Muscle layer of duodenum (tissue), 2 donors: Measurements from ENCODE around the gene ICE2.
A peak's percentile ranks its signal among the peaks of the same experiment; 100 is the strongest.

Experiments
- H3K27ac ChIP-seq: one replicate; pipeline ENCODE4 v1.7.0; 2013; ENCODE audit warnings: mild to moderate bottlenecking, low read length
- H3K27me3 ChIP-seq: one replicate; pipeline ENCODE4 v1.7.0; 2013; ENCODE audit warnings: low read depth, mild to moderate bottlenecking, control low read depth, low read length
- H3K36me3 ChIP-seq, 2 donors: one replicate each; pipeline ENCODE4 v1.7.0; 2013; ENCODE audit warnings: low read length in 2 of 2, control low read depth in 1 of 2, mild to moderate bottlenecking in 1 of 2; ENCODE audit not compliant: insufficient read depth in 2 of 2, control insufficient read depth in 1 of 2
- H3K4me1 ChIP-seq, 2 donors: one replicate each; pipeline ENCODE4 v1.7.0; 2013; ENCODE audit warnings: low read length in 2 of 2, mild to moderate bottlenecking in 2 of 2, control low read depth in 1 of 2, moderate library complexity in 1 of 2; ENCODE audit not compliant: insufficient read depth in 2 of 2, control insufficient read depth in 1 of 2
- H3K4me3 ChIP-seq, 2 donors: one replicate each; pipeline ENCODE4 v1.7.0; 2013; ENCODE audit warnings: low read length in 2 of 2, low read depth in 1 of 2, mild to moderate bottlenecking in 1 of 2
- H3K9me3 ChIP-seq, 2 donors: one replicate each; pipeline ENCODE4 v1.7.0; 2013; ENCODE audit warnings: low read length in 2 of 2, control low read depth in 1 of 2, mild to moderate bottlenecking in 1 of 2; ENCODE audit not compliant: control insufficient read depth in 1 of 2
- donor health status: healthy.

The ICE2 gene, protein sequence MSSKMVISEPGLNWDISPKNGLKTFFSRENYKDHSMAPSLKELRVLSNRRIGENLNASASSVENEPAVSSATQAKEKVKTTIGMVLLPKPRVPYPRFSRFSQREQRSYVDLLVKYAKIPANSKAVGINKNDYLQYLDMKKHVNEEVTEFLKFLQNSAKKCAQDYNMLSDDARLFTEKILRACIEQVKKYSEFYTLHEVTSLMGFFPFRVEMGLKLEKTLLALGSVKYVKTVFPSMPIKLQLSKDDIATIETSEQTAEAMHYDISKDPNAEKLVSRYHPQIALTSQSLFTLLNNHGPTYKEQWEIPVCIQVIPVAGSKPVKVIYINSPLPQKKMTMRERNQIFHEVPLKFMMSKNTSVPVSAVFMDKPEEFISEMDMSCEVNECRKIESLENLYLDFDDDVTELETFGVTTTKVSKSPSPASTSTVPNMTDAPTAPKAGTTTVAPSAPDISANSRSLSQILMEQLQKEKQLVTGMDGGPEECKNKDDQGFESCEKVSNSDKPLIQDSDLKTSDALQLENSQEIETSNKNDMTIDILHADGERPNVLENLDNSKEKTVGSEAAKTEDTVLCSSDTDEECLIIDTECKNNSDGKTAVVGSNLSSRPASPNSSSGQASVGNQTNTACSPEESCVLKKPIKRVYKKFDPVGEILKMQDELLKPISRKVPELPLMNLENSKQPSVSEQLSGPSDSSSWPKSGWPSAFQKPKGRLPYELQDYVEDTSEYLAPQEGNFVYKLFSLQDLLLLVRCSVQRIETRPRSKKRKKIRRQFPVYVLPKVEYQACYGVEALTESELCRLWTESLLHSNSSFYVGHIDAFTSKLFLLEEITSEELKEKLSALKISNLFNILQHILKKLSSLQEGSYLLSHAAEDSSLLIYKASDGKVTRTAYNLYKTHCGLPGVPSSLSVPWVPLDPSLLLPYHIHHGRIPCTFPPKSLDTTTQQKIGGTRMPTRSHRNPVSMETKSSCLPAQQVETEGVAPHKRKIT

DNA sequence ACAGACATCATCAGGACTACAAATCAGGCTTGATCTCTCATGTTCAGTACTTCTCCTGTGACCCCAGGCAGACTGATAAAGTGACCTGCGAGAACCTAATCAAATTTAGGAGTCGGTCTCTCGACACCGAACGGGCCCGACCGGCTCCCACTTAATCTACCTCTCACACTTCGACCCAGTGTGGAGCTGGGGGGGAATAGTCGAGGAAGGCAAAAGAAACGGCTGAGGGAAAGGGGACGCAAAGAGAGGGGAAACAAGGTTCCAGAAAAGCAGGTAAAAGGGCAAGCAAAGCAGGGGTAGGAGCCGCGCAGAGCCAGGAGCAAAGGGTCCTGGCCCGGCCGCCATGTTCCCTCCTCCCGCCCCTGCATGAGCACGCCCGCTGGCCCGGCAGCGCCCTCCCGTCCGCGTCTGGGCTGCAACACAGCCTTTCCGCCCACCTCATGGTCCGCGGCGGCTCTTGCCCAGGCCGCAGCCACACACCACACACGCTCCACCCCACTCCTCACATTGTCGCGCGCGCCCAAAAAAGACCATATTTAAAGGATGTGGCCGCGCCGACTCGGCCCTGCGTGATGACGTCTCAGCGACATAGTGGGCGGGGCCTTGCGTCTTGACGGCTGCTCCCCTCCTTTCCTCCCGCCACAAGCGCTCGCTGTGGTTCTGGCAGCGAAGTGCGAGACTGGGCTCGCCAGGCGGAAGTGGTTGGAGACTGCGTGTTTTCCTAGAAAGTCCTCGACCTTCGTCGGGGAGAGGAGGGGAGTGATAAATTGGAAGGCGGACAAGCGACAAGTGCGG is at the start of gene ICE2:
TSS of gene ICE2 (minus strand) at position 577 of the 795 bp plus-strand sequence. CDS start 1,165 bp downstream, outside the sequence.
- peak within 1 kb of the TSS; percentile 98 for H3K27ac ChIP-seq
- no peaks in the 10 kb centered on the region for H3K27me3 ChIP-seq
- H3K9me3 ChIP-seq, result no peaks in the 10 kb centered on the region
- H3K36me3 ChIP-seq, result peaks cover 12 to 16% of the 10 kb centered on the region in 2 donors
- H3K4me1 ChIP-seq, result peaks cover 14 to 29% of the 10 kb centered on the region in 2 donors
- peak within 1 kb of the TSS; percentile 89 to 96 for H3K4me3 ChIP-seq

DNA sequence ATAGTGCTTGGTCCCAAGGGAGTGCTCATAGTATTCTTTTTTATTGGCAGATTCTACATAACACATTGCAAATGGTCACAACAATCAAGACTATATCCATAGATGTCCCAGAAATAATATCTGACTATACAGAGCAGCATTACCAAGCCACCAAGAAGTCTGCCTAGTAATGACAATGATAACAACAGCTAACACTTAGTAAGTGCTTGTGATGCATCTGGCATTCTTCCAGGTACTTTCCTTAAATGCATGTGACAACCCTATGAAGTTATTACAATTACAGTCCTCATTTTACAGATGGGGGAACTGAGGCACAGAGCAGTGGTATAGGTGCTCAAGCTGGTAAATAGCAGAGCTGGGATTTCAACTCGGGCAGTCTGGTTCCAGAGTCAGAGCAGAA is 49.6 kb upstream of the ICE2 start:
- Histone ChIP-seq H3K4me3 (no peak overlapping the region), H3K27ac (no peak overlapping the region), H3K36me3 (peaks cover 0 to 5% of the 10 kb centered on the region in 2 donors), H3K27me3 (no peaks in the 10 kb centered on the region), H3K9me3 (no peaks in the 10 kb centered on the region), H3K4me1 (peaks cover 0 to 3% of the 10 kb centered on the region in 2 donors)

DNA sequence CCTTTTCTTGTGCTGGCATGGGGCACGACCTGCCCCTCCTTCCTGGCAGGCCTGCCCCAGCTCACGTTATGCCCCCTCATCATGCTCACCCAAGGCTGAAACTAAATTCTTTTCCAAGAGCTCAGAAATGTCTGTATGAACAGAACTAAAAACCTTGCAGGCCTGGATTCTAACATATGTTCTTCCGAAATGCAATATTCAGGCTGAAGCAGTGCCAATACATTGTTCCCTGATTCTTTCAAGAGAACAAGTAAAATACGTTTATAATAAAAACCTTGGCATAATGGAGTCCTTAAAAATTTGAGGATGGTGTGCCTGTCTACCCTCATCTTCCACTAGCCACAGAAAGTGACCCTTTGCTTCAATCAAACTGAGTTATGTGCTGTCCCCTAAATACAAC is 48.5 kb upstream of the ICE2 start:
- Histone ChIP-seq H3K27me3 (no peaks in the 10 kb centered on the region), H3K4me3 (no peak overlapping the region), H3K9me3 (no peaks in the 10 kb centered on the region), H3K4me1 (peaks cover 0 to 3% of the 10 kb centered on the region in 2 donors), H3K36me3 (peaks cover 0 to 5% of the 10 kb centered on the region in 2 donors), H3K27ac (no peak overlapping the region)

DNA sequence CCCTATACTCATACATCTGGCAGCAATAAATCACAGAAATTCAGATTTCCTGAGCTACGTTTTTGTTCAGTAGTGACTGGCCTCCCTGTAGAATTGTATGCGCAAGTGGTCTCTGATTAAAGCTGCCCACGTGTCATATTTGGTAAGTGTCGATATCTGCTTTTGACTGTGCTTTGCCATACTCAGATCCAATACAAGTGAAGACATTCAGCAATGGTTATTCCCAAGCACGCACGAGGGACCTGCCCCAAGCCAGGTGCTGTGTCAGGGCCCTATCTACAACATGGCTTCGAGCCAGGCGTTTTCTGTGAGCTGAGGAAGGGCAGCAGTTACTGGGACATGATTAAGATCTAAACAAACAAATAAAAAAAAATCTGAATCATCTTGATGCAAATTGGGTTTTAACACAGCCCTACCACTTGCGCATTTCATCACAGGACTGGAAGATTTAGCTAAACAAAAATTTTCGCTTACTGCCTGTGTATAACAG is 47.2 kb upstream of the ICE2 start:
- Histone ChIP-seq H3K4me1 (peaks cover 0 to 3% of the 10 kb centered on the region in 2 donors), H3K27me3 (no peaks in the 10 kb centered on the region), H3K36me3 (peaks cover 0 to 5% of the 10 kb centered on the region in 2 donors), H3K4me3 (no peak overlapping the region), H3K27ac (no peak overlapping the region), H3K9me3 (no peaks in the 10 kb centered on the region)

DNA sequence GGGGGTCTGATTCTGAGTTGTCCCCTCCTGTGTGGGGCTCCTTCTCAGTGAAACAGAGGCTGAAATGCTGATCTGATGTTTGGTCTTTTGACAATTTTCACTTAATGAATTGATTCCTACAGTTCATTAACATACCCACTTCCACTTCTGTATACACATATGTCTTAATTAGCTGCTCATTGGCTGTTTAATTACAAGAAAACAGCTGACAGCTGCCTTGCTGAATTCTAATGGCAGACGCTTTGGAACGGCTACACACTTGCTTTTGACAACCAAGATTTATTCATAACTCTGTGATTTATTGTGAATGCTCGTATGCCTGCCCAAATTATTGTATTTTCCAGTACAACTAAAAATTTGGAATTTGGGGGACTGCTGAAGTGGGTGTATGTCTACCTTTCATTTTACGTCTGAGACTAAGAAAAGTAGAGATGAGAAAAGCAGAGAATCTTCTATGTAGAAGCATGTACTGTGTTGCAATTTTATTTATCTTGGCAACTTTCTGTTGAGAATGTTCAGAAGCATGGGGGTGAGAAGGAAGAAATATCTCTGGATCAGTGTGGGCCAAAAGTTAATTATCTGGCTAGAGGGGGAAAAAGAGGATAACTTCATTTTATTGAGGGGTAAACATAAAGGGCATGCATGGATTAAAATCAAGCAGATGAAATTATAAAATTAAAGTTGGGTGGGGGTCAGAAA is 46.5 kb upstream of the ICE2 start:
- H3K27me3 ChIP-seq, result no peaks in the 10 kb centered on the region
- H3K36me3 ChIP-seq, result peaks cover 0 to 5% of the 10 kb centered on the region in 2 donors
- H3K9me3 ChIP-seq, result no peaks in the 10 kb centered on the region
- no peak overlapping the region for H3K27ac ChIP-seq
- no peak overlapping the region for H3K4me3 ChIP-seq
- H3K4me1 ChIP-seq, result peaks cover 0 to 4% of the 10 kb centered on the region in 2 donors

DNA sequence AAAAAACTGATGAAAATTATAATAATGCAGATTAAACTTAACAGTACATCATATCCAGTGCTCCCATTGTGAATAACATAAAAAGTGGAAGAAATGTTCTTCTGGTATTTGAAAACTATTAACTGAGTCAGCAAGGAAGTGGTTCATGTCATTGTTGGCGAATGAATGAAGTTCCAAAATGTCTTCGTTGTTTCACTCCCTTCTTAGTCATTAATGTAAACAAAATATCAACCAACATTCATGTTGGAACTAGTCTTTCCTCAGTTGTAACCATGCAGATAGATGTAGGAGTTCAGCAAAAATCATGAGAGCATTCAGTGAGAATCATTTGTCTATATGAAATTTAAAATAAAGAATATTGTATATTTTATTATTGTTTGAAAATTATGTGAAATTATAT is 44.1 kb upstream of the ICE2 start:
- no peaks in the 10 kb centered on the region for H3K9me3 ChIP-seq
- H3K27me3 ChIP-seq, result no peaks in the 10 kb centered on the region
- no peak overlapping the region for H3K27ac ChIP-seq
- H3K36me3 ChIP-seq, result peaks cover 0 to 3% of the 10 kb centered on the region in 2 donors
- H3K4me1 ChIP-seq, result peaks cover 0 to 3% of the 10 kb centered on the region in 2 donors
- H3K4me3 ChIP-seq, result no peak overlapping the region

DNA sequence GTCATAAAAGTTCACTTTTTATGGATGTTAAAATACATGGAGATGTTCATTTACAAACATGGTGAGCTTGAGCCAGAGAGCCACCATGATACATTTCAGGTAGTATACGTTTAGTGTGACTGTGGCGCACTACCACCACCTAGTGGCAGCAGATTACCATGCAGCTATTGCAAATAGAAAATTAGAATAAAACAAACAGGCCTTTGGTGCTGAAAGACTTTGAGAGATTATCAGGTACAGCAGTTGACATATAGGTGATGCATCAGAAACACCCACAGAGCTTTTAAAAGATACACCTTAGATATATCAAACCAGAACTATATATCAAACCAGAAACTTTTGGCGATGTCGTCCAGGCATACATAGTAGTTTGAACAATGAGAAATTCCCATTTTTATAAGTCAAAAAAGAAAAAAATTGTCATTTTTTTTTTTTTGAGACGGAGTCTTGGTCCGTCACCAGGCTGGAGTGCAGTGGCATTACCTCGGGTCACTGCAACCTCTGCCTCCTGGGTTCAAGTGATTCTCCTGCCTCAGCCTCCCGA is 42.0 kb upstream of the ICE2 start:
- Histone ChIP-seq H3K36me3 (peaks cover 0 to 3% of the 10 kb centered on the region in 2 donors), H3K27ac (no peak overlapping the region), H3K27me3 (no peaks in the 10 kb centered on the region), H3K9me3 (no peaks in the 10 kb centered on the region), H3K4me1 (peaks cover 0 to 3% of the 10 kb centered on the region in 2 donors), H3K4me3 (no peak overlapping the region)

DNA sequence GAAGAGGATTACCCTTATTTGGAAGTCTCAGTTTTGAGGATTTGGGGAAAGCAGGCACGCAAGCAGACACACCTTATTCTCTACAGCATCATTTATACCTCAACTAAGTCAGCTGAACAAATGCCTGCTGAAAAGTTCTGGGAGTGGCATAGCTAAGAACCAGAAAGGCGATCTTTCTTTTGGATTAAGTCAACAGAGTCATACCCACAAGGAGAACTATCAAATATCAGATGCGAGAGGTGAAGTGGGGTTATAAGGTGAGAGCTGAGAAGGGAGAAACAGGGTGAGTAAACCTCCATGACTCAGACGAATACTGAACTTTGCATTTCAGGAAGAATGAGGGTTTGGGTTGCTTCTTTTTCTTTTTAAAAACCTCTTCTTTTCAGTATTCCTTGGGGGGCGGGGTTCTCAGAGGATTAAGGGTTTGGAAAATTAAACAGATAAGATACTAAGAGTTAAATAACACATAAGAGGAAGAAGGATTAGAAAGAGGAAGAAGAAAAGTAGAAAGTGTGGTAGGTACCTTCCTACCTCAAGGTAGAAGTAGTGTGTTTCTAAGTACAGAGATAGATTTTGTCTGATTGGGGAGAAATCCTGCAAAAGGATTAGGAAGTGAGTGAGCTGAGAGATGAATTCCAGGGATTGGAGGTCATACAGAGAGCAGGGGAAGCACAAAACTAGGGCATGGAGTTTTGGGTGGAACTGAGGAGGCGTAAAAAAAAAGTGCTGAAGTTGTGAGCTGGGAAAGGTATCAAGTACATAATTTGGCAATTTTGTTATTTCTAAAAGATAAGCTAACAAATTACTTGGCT is 41.3 kb upstream of the ICE2 start:
- H3K27me3 ChIP-seq, result no peaks in the 10 kb centered on the region
- H3K27ac ChIP-seq, result no peak overlapping the region
- H3K4me1 ChIP-seq, result peaks cover 0 to 3% of the 10 kb centered on the region in 2 donors
- H3K9me3 ChIP-seq, result no peaks in the 10 kb centered on the region
- H3K36me3 ChIP-seq, result peaks cover 0 to 3% of the 10 kb centered on the region in 2 donors
- H3K4me3 ChIP-seq, result no peak overlapping the region

DNA sequence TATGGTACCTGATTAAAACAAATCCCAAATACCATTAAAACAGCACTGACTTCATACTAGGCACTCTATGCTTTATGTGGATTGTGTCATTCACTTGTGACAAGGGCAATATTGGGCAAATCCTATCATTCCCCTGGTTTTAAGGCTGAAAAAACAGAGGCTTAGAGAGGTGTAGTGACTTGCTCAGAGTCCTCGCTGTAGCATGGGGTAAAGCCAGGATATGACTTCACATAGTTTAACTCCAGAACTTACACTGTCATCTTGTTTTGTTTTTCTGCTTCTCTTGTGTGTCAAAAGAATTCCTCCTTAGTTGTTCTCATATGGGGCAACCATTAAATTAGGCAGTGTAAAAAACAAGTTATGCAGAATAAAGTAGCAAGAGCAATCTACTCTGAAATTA is 40.3 kb upstream of the ICE2 start:
- H3K4me1 ChIP-seq, result peaks cover 0 to 3% of the 10 kb centered on the region in 2 donors
- H3K4me3 ChIP-seq, result no peak overlapping the region
- no peaks in the 10 kb centered on the region for H3K9me3 ChIP-seq
- H3K36me3 ChIP-seq, result peaks cover 0 to 5% of the 10 kb centered on the region in 2 donors
- no peaks in the 10 kb centered on the region for H3K27me3 ChIP-seq
- no peak overlapping the region for H3K27ac ChIP-seq
